GM18499 (cell line): ENCODE measurements around the gene PIK3R5.
"Not testable (repeated sequence)": the region's sequence is repeated elsewhere in the genome, so short reads cannot be mapped to it uniquely, and the experiment has no call there.

ENCODE experiments used
- ATAC-seq: cut with Tn5 transposase; IDR thresholded peaks from one replicate; pipeline ENCODE4 v1.9.1; 2021; ENCODE audit warnings: moderate number of reproducible peaks; ENCODE audit not compliant: insufficient read depth, unreplicated experiment

The PIK3R5 gene

DNA sequence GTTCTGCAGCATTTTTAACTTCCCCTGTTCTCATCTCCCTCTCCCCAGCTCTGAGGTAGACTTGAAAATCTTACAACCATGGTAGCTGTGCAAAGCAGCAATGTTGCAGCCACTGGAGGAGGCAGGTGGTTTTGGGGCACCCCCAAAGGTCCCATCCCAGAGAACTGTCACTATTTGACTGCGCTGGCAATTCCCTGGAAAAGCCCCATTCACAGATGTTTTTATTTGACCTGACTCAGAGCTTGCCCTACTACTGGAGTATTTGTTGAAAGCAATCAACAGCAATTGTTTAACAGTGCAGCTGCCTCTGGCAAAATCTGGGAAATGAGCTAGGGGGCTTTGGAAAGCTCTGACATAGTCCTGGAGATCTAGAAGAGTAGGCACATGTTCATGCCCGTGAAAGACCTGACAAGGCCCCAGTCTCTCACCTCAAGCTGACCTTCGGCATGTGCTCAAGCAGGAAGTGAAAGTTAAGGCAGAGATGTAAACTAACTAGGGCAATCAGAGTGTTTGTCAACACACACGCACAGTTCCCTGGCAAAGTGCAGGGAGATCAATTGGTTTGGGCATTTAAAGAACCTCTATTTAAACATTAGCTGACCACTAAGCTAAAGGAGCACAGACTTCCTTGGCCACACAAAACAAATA is 19.7 kb upstream of the PIK3R5 start:
- ATAC-seq, result no peak

- not testable (repeated sequence) for ATAC-seq
These were observed 18.7 kb upstream of the PIK3R5 start for GRCh38 chr17:8984225-8984624.

- no peak for ATAC-seq
These were observed 15.9 kb upstream of the PIK3R5 start for GRCh38 chr17:8981443-8981842.

DNA sequence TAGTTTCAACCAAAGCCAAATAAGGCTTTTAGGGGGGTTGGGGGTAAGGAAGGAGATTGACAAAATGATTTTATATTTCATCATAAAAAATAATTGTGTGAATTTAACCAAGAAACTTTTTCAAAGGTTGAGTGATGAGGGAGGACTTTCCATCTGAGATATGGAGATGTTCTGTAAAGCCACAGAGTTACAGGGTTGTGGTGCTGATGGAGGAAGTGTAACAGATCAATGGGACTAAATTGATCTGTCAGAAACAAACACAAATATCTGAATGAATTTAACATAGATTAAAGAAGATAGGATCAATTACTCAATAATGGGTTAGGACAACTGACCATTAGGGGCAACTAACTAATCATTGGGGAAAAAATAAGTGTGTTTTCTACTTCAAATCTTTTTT is 14.2 kb upstream of the PIK3R5 start:
- no peak for ATAC-seq

- ATAC-seq, result no peak
These were observed 11.1 kb upstream of the PIK3R5 start for GRCh38 chr17:8976638-8977037.

DNA sequence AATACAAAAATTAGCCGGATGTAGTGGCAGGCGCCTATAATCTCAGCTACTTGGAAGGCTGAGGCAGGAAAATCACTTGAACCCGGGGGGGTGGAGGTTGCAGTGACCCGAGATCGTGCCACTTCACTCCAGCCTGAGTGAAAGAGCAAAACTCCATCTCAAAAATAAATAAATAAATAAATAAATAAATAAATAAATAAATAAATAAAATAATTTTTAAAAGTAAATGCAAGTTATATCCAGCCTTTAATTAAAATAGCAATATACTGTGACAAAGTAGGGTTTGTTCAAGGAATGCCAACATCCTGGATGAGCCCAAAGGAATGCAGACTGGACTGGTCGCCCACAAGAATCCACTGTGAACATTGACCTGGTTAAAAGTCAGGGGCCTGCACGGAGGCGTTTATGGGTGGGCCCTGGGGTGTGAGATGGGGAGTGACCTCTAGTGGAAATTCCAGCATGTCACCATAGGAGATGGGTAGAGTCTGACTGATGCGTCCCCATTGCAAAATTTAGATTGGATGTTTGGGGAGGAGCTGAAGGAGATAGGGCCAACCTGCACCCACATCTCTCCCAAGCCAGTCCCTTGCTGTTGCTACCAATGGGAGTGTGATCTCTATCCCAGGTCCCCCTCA is 9.7 kb upstream of the PIK3R5 start:
- no peak for ATAC-seq

- ATAC-seq, result no peak
These were observed 4.4 kb upstream of the PIK3R5 start for GRCh38 chr17:8969901-8970300.

DNA sequence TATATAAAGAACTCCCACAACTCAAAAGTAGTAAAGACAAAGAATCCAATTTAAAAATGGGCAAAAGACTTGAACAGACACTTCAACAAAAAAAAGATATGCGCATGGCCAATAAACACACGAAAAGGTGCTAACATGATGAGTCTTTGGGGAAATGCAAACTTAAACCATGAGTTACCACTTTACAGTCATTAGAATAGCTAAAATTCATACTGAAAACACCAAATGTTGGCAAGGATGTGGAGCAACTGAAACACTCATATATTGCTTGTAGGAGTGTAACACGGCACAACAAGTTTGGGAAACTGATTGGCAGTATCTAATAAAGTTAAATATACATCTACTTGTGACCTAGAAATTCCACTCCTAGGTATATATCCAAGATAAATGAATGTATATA is 3.0 kb upstream of the PIK3R5 start:
- ATAC-seq, result no peak

GRCh38 chr17:8967861-8968260 is 2.4 kb upstream of the PIK3R5 start:
- ATAC-seq, result no peak

DNA sequence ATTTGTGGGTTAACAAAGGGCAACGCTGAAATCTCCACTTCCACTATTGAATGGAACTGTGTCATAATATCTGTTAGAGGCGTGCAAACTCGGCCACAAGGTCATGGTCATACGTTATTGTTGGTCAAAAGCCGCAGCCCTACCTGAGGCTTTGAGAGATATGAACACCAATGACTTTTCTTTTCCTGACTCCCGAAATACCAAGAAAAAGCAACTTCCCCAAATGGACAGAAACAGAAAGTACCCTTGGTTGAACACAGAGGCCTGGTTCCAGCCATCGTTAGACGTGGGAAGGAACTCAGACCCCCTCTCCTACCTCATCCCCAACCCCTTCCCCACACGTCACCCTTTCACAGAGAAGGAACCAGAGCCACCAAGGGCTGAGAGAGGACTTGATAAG is 1.4 kb upstream of the PIK3R5 start:
- no peak for ATAC-seq

DNA sequence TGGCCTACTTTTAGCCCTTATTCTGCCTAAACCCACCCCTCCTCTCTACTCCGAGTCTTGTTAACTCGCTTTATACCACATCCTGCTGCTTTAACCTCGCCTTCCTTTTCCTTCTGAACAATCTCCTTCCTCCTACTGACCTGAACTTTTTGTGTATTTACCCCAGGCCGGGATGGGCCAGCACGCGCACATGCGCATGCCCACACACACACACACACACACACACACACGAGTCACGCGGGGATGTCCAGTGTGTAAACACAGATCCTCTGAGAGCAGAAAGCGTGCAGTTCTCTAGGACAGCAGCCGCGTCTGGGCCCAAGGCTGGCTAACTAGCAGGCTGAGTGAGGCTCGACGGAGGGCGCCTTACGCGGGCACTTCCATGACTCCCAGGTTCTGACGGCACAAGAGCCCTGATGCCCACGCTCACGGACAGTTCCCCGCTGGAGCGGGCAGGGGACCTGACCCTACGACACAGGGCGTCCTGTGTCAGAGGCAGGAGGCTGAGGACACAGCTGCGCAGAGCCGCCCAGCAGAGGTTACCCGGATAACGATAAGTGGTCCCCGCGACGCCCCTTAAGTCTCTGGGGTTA is 610 bp downstream of the PIK3R5 start:
- ATAC-seq, result no peak

DNA sequence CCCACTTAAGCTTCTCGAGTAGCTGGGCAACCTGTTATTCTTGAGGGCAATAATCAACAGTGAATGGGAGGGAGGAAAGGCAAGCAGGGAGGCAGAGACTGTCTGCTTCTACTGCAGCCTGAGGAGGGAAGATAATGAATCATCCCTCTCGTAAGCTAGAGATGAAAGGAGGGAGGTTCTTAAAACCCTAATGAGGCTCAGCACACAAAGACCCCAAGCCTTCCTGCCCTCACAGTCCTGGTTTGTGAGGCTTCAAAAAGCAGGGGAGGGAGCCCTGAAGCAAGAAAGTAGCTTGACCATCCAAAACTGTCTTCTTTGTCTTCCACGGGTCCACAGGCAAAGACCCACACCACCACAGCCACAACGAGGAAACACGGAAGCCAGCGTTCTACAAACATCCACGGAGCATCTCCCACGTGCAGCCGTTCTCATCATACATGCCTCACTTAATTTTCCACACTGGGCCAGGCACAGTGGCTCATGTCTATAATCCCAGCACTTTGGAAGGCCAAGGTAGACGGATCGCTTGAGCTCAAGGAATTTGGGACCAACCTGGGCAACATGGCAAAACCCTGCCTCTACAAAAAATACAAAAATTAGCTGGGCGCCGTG is 1.8 kb downstream of the PIK3R5 start:
- no peak for ATAC-seq

GRCh38 chr17:8963014-8963413 is 2.5 kb downstream of the PIK3R5 start:
- no peak for ATAC-seq

- ATAC-seq, result no peak
These were observed 3.7 kb downstream of the PIK3R5 start for GRCh38 chr17:8961829-8962228.

DNA sequence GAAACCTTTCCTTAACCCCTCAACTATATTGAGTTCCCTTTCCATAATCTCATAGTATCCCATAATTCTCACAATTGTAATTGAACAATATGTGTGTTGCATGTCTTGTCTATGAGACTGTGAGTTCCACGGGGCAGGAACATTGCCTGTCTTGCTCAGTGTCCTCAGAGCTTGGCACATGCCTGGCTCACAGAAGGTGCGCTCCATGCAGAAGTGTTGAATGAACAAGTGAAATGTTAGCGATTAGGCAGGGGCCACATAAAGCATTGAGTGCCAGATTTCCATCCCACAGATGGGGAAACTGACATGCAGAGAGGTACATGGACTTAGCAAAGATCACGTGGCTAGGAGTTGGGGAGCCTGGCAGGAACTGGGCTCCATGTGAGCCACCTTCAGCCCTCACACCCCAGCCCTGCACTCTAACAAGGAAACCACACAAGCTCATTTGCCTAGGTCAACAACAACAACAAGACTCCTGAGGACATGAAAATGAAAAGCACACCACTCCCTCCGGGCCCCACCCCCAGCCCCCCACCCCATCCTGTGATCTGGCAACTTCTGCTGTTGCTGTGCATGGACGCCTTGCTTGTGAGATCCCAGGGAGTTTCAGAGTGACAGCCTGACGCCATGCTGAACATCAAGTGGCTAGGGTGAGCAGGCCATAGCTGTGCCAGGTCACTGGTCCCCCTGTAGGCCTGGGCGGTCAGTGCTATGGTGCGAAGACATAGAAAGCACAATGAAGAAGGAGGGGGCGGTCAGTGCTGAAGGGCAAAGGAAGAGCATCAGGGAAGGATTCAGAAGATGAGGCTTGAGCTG is 5.0 kb downstream of the PIK3R5 start:
- no peak for ATAC-seq

DNA sequence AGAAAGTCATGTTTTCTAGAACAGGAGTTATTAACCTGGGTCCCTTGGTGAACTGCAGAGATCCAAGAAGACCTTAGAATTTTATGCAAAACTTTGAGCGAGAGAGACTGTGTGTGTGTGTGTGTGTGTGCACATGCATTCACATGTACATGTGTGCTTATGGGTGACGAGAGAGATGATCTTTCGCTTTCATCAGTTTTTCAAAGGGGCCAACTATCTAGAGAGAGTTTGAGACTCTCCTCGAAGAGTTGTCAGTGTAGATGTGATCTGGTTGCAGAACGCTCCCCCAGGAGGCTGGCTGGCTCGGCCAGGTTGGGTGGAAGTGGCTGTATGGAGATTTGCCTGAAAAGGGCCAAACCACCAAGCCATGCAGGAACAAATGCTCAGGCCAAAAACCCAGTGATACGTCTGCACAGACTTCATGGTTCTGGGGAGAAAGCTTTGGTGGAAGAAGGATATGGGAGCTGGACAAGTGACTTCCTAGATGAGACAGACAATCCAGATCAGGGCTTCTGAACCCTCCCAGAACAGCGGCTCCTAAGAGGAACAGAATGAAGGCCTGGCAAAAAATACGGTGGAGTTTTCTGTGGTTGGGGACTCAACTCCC is 6.1 kb downstream of the PIK3R5 start:
- ATAC-seq, result no peak

GRCh38 chr17:8957721-8958120 is 7.8 kb downstream of the PIK3R5 start:
- ATAC-seq, result no peak

- no peak for ATAC-seq
These were observed 9.0 kb downstream of the PIK3R5 start for GRCh38 chr17:8956465-8956902.

- ATAC-seq, result no peak
These were observed 10.2 kb downstream of the PIK3R5 start for GRCh38 chr17:8955021-8955959.
